K562 (cell line): ENCODE data around the gene MATN1. TPM values are rescaled to one million over a fixed set of nuclear protein-coding genes. Genes with fewer than 3 reads are reported as not detected.

Source experiments
- BHLHE40 ChIP-seq: IDR thresholded peaks from 2 replicates; pipeline ENCODE4 v1.6.1; 2011; ENCODE audit warnings: low read length, improper control_type of control experiment
- C11orf30 ChIP-seq: fragments of 450-650 bp; IDR thresholded peaks from 2 replicates; pipeline ENCODE4 v1.6.1; 2016; ENCODE audit warnings: low read depth, mild to moderate bottlenecking
- CXXC5 ChIP-seq: fragments of 250-450 bp; sonication (Bioruptor Pico); IDR thresholded peaks from 2 replicates; pipeline ENCODE4 v1.8.0; 2022; ENCODE audit warnings: inconsistent platforms, mild to moderate bottlenecking, moderate library complexity
- ERF ChIP-seq: fragments of 450-650 bp; formaldehyde crosslinking; IDR thresholded peaks from 2 replicates; pipeline ENCODE4 v1.4.0; 2020; ENCODE audit warnings: mild to moderate bottlenecking, mixed read lengths
- FOSL1 ChIP-seq: fragments of 200-800 bp; sonication (Bioruptor generic); conservative IDR thresholded peaks from 2 replicates; pipeline ENCODE4 v1.6.1; 2016; ENCODE audit warnings: missing genetic modification characterization, missing compliant biosample characterization
- HNRNPK ChIP-seq: fragments of 200-400 bp; formaldehyde crosslinking; IDR thresholded peaks from one replicate; pipeline ENCODE4 v1.6.1; 2018; ENCODE audit warnings: mild to moderate bottlenecking, low read depth, low read length; ENCODE audit not compliant: poor library complexity, severe bottlenecking
- SIX5 ChIP-seq, 2 experiments: IDR thresholded peaks; 2 replicates each; pipeline ENCODE4 v1.6.1; 2011; ENCODE audit warnings: low read length in 2 of 2, borderline replicate concordance in 1 of 2, low read depth in 1 of 2, mild to moderate bottlenecking in 1 of 2, moderate library complexity in 1 of 2; ENCODE audit not compliant: insufficient read depth in 1 of 2
- SP1 ChIP-seq: sonication (generic); formaldehyde crosslinking; IDR thresholded peaks from 2 replicates; pipeline ENCODE4 v1.8.1; 2022; ENCODE audit warnings: mild to moderate bottlenecking, missing genetic modification reagents
- TCFL5 ChIP-seq: fragments of 250-450 bp; sonication (Bioruptor Pico); conservative IDR thresholded peaks from 2 replicates; pipeline ENCODE4 v1.6.1; 2021; ENCODE audit warnings: mild to moderate bottlenecking, moderate library complexity, matching md5 sums
- TFAM ChIP-seq: fragments of 250-450 bp; sonication (Bioruptor Pico); conservative IDR thresholded peaks from 2 replicates; pipeline ENCODE4 v1.5.0; 2021; ENCODE audit warnings: mild to moderate bottlenecking, moderate library complexity
- WHSC1 ChIP-seq: IDR thresholded peaks from one replicate; pipeline ENCODE4 v1.6.1; 2012; ENCODE audit warnings: low read length, control low read depth, inconsistent platforms
- ZBTB17 ChIP-seq: fragments of 450-650 bp; formaldehyde crosslinking; IDR thresholded peaks from 2 replicates; pipeline ENCODE4 v1.4.0; 2020; ENCODE audit warnings: mild to moderate bottlenecking
- ZFP1 ChIP-seq: fragments of 450-650 bp; formaldehyde crosslinking; IDR thresholded peaks from 2 replicates; pipeline ENCODE4 v1.4.0; 2020; ENCODE audit warnings: mild to moderate bottlenecking, mixed read lengths
- ZKSCAN8 ChIP-seq: fragments of 200-800 bp; sonication (Bioruptor generic); IDR thresholded peaks from 2 replicates; pipeline ENCODE4 v1.6.1; 2016; ENCODE audit warnings: missing genetic modification characterization, missing compliant biosample characterization
- ZNF239 ChIP-seq: fragments of 250-450 bp; sonication (Bioruptor Pico); IDR thresholded peaks from 2 replicates; pipeline ENCODE4 v1.4.0; 2020; ENCODE audit warnings: mild to moderate bottlenecking
- ZNF311 ChIP-seq: fragments of 250-450 bp; sonication (Bioruptor Pico); IDR thresholded peaks from 2 replicates; pipeline ENCODE4 v1.4.0; 2020; ENCODE audit warnings: mild to moderate bottlenecking, moderate library complexity
- ZNF57 ChIP-seq: fragments of 450-650 bp; formaldehyde crosslinking; IDR thresholded peaks from 2 replicates; pipeline ENCODE4 v1.4.0; 2020; ENCODE audit warnings: mild to moderate bottlenecking, moderate library complexity
- ZNF707 ChIP-seq: fragments of 250-450 bp; sonication (Bioruptor Pico); conservative IDR thresholded peaks from 2 replicates; pipeline ENCODE4 v1.8.0; 2022; ENCODE audit warnings: inconsistent platforms, mild to moderate bottlenecking, moderate library complexity
- polyA plus RNA-seq, 8 experiments: library from polyadenylated mRNA; depleted of rRNA in 4 of 8; stranded (reverse) in 5 of 8; unstranded in 3 of 8; fragments of >200 nt; fragmentation: Nextera tagmentation in 2 of 8; fragmentation: Illumina TruSeq in 1 of 8; extraction: Ambion mirVana in 2 of 8; extraction: Trizol in 1 of 8; gene quantifications; 2 replicates each; pipeline versions ENCODE4 v1.2.1 to v1.2.3, GENCODE V29; 2011 to 2014; ENCODE audit warnings: inconsistent platforms in 1 of 8, missing spikeins in 1 of 8
- total RNA-seq, 7 experiments: library from RNA; depleted of rRNA in 6 of 7; stranded (reverse); fragments of >200 nt in 6 of 7; fragmentation: Illumina TruSeq in 2 of 7; extraction: Trizol in 2 of 7; gene quantifications; 2 replicates each; pipeline versions ENCODE4 v1.2.1 to v1.2.3, GENCODE V29; 2011 to 2021; ENCODE audit warnings: low replicate concordance in 1 of 7
- TF ChIP-seq, protein P1 (sequence below): fragments of 450-650 bp; IDR thresholded peaks from 2 replicates; pipeline ENCODE4 v1.6.1; 2017; ENCODE audit warnings: antibody characterized with exemption, mild to moderate bottlenecking
- TF ChIP-seq, protein P2 (sequence below): sonication (generic); formaldehyde crosslinking; IDR thresholded peaks from 2 replicates; pipeline ENCODE4 v1.8.0; 2022; ENCODE audit warnings: missing genetic modification reagents, mild to moderate bottlenecking, moderate library complexity, borderline replicate concordance
- TF ChIP-seq, protein P3 (sequence below): fragments of 200-800 bp; sonication (Bioruptor generic); IDR thresholded peaks from 2 replicates; pipeline ENCODE4 v1.6.1; 2017; ENCODE audit warnings: missing genetic modification characterization, missing compliant biosample characterization

The MATN1 gene
- total and polyA plus RNA-seq, 9 of the 15 experiments (the other 6 are each of a cell fraction or from before 2014, with no cell fraction given), result 0.10 to 2.3 (median 1.2) TPM

DNA sequence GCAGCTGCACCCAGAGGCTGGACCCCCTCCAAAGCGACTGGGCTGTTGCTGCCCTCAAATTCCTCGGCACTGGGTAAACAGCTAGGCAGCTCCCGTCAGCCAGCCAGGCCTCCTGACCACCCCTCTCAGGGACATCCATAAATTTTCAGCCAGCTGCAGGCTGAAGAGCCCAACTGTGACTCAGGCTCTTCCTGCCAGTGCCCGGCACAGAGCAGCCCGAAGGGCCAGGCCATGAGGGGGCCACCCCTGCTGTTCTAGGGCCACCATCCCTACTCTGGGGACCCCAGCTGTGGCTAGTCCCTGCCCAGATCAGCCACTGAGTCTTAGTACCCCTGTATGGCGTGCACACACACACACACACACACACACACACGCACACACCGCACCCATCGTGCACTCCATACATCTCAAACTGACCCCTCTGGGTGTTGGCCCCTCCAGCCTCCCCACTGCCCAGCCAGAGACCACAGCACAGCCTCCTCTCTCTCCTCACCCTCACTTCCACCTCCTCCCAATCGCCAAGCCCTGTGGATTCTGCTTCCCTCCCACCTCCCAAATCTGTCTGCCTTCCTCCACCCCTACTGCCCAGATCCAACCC is 40.4 kb upstream of the MATN1 start (continued):
- TF ChIP-seq ZKSCAN8 (0 out of 2 replicates have a peak, but pooled peaks have one; percentile 49), ZNF311 (CRISPR knock-in tag) (peak; percentile 56; the same call in 1 of the 2 replicates), TFAM (CRISPR knock-in tag) (no peak), ZNF239 (CRISPR knock-in tag) (peak; percentile 33; the same call in 1 of the 2 replicates), C11orf30 (no peak), BHLHE40 (no peak), TCFL5 (CRISPR knock-in tag) (0 out of 2 replicates have a peak, but pooled peaks have one; percentile 37), WHSC1 (no peak), HNRNPK (no peak), ZNF57 (CRISPR knock-in tag) (0 out of 2 replicates have a peak, but pooled peaks have one; percentile 54), FOSL1 (no peak), SIX5 (IDR thresholded peaks at IDR 0.05; ENCODE audit: borderline replicate concordance in 1 of 2, insufficient read depth in 1 of 2, low read depth in 1 of 2, low read length in 2 of 2) (no peak), ERF (CRISPR knock-in tag) (peak; percentile 59), ZNF707 (CRISPR knock-in tag) (no peak), ZFP1 (CRISPR knock-in tag) (0 out of 2 replicates have a peak, but pooled peaks have one; percentile 35), ZBTB17 (0 out of 2 replicates have a peak, but pooled peaks have one; percentile 31), CXXC5 (CRISPR knock-in tag) (peak; percentile 25), SP1 (CRISPR knock-in tag) (no peak)
- TF ChIP-seq, protein P1, sequence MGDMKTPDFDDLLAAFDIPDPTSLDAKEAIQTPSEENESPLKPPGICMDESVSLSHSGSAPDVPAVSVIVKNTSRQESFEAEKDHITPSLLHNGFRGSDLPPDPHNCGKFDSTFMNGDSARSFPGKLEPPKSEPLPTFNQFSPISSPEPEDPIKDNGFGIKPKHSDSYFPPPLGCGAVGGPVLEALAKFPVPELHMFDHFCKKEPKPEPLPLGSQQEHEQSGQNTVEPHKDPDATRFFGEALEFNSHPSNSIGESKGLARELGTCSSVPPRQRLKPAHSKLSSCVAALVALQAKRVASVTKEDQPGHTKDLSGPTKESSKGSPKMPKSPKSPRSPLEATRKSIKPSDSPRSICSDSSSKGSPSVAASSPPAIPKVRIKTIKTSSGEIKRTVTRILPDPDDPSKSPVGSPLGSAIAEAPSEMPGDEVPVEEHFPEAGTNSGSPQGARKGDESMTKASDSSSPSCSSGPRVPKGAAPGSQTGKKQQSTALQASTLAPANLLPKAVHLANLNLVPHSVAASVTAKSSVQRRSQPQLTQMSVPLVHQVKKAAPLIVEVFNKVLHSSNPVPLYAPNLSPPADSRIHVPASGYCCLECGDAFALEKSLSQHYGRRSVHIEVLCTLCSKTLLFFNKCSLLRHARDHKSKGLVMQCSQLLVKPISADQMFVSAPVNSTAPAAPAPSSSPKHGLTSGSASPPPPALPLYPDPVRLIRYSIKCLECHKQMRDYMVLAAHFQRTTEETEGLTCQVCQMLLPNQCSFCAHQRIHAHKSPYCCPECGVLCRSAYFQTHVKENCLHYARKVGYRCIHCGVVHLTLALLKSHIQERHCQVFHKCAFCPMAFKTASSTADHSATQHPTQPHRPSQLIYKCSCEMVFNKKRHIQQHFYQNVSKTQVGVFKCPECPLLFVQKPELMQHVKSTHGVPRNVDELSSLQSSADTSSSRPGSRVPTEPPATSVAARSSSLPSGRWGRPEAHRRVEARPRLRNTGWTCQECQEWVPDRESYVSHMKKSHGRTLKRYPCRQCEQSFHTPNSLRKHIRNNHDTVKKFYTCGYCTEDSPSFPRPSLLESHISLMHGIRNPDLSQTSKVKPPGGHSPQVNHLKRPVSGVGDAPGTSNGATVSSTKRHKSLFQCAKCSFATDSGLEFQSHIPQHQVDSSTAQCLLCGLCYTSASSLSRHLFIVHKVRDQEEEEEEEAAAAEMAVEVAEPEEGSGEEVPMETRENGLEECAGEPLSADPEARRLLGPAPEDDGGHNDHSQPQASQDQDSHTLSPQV, result peak; percentile 17
- TF ChIP-seq, protein P2, sequence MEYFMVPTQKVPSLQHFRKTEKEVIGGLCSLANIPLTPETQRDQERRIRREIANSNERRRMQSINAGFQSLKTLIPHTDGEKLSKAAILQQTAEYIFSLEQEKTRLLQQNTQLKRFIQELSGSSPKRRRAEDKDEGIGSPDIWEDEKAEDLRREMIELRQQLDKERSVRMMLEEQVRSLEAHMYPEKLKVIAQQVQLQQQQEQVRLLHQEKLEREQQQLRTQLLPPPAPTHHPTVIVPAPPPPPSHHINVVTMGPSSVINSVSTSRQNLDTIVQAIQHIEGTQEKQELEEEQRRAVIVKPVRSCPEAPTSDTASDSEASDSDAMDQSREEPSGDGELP (CRISPR knock-in tag), result 0 out of 2 replicates have a peak, but pooled peaks have one; percentile 11
- TF ChIP-seq, protein P3, sequence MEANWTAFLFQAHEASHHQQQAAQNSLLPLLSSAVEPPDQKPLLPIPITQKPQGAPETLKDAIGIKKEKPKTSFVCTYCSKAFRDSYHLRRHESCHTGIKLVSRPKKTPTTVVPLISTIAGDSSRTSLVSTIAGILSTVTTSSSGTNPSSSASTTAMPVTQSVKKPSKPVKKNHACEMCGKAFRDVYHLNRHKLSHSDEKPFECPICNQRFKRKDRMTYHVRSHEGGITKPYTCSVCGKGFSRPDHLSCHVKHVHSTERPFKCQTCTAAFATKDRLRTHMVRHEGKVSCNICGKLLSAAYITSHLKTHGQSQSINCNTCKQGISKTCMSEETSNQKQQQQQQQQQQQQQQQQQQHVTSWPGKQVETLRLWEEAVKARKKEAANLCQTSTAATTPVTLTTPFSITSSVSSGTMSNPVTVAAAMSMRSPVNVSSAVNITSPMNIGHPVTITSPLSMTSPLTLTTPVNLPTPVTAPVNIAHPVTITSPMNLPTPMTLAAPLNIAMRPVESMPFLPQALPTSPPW (CRISPR knock-in tag), result peak; percentile 25; the same call in 1 of the 2 replicates
